Stimulated activated CD8-positive, alpha-beta memory T cell treated with anti-CD3 and anti-CD28 coated beads, Interleukin-12 subunit alpha, Interleukin-12 subunit beta, amount 100 ng/mL, for 24 hours (primary cell): Measurements from ENCODE around the gene PLK1.
"Not testable (repeated sequence)": the region's sequence is repeated elsewhere in the genome, so short reads cannot be mapped to it uniquely, and the experiment has no call there.

Experiments used
- DNase-seq: peaks from one replicate; pipeline ENCODE4 v3.0.0-alpha.2; 2020; ENCODE audit errors: extremely low read depth

The PLK1 gene

DNA sequence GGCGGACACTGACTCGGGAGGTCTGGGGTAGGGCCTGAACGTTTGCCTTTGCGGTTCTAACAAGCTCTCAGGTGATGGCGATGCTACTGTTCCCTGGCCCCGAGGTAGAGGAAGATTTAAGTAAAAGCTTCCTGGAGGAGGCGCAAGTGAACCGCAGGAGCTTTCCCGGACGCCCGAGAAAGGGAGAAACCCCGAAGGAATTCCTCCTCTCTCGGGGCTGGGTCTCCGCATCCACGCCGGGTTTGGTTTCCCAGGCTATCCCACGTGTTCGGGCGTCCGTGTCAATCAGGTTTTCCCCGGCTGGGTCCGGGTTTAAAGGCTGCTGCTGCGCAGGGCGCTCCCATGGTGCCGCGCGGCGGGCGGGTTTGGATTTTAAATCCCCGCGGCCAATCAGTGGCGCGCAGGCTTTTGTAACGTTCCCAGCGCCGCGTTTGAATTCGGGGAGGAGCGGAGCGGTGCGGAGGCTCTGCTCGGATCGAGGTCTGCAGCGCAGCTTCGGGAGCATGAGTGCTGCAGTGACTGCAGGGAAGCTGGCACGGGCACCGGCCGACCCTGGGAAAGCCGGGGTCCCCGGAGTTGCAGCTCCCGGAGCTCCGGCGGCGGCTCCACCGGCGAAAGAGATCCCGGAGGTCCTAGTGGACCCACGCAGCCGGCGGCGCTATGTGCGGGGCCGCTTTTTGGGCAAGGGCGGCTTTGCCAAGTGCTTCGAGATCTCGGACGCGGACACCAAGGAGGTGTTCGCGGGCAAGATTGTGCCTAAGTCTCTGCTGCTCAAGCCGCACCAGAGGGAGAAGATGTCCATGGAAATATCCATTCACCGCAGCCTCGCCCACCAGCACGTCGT is at the start of gene PLK1:
TSS of gene PLK1 (plus strand) at position 460 of the 844 bp plus-strand sequence. CDS start at position 504, 44 bp downstream.
- peak; percentile 49 for DNase-seq

DNA sequence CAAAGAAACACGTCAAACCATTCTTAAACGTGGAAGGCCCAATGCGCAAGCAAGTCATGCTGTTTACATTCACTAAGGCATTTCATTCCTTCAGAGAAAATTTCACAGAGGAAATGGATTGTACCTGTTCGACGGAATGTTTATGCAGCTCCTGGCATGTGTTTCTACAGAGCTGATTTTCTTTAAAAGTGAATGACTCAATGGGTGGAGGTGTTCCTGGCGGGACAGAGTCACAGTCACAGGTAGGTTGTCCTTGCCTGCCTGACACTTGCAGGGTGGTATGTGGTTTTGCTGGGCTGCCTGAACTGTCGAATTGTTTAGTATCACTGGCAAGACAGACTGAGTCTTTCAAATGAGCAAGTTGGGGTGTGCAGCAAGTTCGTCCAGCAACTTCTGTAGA is 49.2 kb upstream of the PLK1 start:
- no peak for DNase-seq

DNA sequence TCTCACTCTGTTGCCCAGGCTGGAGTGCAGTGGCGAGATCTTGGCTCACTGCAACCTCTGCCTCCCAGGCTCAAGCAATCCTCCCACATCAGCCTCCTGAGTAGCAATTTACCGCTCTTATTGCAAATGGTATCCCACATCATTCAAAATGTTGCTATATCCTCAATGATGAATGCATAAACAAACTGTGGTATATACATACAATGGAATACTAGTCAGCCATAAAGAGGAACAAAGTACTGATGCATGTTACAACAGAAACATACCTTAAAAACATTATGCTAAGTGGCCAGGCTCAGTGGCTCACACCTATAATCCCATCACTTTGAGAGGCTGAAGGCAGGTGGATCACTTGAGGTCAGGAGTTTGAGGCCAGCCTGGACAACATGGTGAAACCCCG is 46.8 kb upstream of the PLK1 start:
- not testable (repeated sequence) for DNase-seq

DNA sequence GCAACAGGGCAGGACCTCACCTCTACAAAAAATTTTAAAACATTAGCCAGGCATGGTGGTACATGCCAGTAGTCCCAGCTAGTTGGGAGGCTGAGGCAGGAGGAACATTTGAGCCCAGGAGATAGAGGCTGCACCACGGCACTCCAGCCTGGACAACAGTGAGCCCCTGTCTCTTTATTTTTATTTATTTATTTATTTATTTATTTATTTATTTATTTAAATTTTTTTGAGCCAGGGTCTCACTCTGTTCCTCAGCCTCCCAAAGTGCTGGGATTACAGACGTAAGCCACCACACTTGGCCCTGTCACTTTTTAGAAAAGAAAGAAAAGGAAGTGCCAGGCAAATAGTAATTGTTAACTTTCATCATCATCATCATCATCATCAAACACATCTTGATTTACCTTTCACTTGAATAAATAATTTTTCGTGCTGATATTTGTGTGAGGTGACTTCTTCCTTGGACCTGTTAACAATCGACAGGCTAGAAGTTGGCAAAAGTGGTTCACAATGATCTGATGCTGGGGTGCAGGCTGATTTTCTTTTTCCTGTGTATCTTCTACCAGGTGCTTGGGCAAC is 44.1 kb upstream of the PLK1 start:
- DNase-seq: no peak

DNA sequence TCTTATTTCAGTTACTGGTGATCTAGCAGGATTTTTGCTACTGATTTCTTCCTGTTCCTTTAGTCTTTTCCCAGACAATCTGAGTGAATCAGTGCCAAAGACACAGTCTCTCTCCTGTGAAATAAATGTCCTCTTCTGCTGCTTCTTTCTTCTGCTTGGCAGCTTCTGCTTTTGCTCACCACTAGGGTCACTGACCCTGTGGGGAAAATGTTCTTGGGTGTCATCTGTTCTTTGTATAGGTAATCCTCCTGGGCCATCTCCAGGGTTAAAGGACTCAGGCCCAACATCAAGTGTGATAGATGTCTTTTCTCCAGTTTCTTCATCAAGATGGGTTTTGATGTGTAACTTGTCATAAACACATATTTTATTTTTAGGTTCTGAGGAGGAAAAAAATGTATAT is 42.7 kb upstream of the PLK1 start:
- DNase-seq: no peak

DNA sequence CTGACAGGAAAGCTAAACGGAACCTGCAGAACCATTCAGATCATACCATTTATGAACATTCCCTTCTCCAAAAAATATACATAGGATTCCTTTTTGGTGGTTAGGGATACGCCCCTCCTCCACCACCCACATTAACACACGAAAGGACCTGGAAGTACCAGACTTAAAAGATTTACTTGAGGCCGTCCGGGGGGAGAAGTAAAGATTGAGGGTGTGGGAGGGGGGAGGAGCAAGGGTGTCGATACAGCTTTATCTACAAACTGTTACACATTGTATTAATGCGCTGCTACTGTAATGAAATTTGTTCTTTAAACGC is 38.1 kb upstream of the PLK1 start:
- no peak for DNase-seq

DNA sequence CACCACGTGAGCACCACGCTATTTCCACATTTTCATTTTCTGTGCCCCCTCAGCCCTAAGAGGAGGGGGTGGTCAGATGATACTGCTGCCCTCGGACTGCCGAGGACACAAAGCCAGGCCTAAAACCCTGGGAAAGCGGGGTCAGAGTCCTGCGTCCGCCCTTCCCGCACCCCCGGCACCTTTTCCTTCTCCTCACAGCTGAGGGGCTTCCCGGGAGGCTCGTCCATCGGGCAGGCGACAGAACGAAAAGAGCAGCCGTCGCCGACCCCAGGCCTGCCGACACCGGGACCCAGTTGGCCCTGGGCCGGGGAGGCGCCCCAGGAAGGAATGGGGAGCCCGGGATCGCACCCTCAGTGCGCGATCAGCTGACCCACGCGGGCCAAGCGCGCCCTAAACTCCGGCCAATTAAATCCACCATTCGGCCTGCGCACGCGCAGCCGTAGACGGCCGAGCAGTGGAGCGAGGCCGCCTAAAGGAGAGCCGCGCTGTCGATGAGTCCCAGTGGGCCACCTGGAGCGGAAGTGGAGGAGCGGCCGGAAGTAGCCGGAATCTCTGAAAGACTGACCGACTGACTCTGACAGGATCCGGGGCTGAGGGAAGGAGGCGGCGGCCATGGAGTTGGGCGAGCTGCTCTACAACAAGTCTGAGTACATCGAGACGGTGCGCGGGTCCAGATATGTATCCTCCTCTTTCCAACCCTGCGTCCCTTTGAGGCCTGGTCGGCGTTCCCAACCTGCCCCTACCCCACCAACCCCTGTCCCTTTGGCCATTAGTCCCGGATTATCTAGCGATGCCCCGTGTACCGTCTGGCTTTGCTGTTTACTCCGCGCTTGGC is 37.5 kb upstream of the PLK1 start, which contains the start of the genes DCTN5 and PALB2:
TSS of gene DCTN5 (plus strand) at position 536 of the 835 bp plus-strand sequence. CDS start at position 613, 77 bp downstream.
TSS of gene PALB2 (minus strand) at position 380 of the 835 bp plus-strand sequence. CDS start at position 227, 153 bp downstream.
- DNase-seq: peak; percentile 76

DNA sequence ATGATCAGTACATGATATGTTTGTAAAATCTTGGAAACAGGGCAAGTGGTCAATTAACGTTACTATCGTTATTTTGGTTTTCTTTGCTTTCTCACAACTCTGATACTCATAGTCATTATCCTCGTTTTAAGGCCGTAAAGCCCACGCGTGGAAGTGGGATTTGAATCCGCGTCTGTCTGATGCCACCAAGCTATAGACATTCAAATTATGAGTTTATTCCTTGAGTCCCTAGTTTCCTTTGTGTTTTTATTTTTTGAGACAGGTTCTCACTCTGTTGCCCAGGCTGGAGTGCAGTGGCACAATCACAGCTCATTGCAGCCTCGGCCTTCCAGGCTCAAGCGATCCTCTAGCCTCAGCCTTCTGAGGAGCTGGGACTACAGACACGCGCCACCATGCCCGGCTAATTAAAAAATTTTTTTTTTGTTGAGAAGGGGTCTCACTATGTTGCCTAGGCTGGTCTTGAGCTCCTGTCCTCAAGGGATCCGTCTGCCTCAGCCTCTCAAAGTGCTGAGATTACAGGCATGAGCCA is 36.4 kb upstream of the PLK1 start:
- DNase-seq: no peak

DNA sequence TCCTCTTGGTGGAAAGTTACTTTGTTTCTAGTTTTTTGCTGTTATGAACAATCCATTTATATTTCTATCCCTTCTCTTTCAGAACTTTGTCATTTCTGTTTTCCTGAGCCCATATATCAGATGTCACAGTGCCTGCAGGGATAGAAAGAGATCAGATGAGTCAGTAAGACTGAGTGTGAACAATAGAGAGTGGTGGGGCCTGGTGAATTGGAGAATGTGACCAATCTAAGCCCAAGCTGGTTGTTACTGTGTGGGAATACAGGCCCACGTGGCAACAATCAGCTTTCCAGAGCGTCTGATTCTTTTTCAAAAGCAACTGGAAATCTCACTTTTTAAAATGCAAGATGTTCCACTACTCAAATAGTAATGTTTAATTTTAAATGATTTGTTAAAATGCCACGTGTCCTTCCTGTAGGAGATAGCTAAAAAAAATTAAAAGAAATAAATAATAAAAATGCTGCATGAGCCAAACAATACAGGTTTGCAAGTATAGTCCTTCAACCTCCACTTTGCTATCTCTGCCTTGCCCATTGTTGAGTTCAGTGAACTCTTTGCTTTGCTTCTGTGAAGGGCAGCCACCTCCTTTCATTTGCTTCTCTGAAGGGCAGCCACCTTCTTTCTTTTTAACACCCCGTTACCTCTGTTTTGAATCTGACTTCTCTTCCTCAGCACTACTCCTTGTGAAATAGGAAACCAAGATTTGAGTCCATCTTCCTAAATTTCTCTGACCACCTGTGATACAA is 27.8 kb upstream of the PLK1 start:
- no peak for DNase-seq

DNA sequence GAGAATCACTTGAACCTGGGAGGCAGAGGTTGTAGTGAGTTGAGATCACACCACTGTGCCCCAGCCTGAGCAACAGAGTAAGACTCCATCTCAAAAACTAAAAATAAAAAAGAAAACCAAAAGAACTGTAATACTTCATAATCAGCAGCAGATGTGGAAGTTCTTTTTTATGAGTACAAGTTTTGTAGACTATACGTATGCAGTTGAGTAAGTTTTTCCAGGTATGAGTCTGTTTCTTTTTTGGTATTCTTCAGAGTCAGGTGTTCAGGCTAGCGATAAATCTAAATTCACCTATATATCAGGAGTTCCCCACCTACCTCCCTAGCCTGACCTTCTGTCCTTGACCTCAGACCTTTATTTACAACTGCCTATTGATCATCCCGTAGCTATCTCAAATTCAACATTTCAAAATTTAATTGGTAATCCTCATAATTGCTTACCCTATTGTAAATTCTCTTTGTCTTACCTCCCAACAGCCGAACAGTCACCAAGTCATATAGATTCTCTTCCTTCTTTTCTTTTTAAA is 26.7 kb upstream of the PLK1 start:
- no peak for DNase-seq

DNA sequence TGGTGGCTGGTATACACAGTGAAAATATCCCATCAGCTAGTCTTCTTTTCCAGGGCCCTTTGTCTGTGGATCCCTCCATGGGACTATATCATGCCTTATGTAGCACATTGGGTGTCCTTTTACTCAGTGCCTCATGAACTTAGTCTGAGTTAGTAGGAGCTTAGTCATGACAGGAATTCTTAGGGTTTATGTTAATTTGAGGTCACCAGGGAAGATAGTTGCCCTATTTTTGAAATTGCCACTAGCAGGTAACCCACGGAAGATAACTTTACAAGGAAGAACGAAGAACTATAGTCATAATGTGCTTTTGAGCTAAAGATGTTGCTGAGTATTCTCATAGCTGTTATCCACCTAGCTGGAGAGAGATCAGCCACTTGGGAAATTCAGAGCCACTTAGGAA is 14.8 kb upstream of the PLK1 start:
- no peak for DNase-seq

DNA sequence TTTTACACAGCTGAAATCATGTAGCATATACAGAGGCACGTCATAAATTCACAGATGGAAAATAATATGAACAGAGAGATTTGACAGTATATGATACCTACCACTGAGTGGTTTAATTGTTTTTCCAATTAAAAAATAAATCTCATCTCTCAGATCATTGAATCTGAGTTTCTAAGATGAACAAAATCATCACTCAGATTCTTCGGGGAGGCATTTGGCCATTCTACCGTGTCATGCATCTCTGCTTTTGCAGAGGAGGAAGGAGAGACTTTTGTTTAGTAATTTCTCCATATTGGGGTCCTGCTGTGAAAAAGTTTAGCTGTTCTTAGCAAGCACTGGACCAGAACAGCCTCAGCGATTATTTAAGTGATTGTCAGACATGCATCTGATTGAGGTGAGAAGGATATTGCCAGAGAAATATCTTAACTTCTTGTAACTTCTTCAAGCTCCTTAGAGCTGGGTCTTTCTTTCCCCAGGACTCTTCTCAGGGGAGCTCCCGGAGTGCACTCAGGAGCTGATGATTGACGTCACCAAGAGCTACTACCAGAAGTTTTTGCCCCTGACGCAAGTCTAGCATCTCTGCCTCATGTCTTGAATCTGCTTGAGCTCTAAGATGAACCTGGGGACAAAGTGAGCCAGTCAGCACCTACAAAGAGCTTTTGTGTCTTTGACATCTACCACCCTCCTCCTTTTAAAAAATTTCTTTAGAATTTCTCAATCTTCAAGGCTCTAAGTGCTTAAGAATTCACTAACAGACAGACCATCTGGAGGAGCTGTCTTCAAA is 11.9 kb upstream of the PLK1 start:
- no peak for DNase-seq

DNA sequence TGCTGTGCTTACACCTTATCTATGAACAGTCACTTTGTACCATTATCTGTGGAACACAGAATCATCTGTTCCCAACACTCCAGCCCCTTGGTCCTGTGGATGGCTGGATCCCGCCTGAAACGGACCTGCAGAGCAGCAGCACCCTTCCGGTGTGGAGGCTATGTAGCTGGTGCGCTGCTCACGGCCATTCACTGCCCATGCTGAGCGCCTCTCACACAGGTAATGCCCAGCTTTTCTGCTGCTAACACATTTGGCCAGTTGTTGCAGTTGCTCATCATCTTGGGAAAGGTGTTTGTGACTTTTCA is 11.4 kb upstream of the PLK1 start:
- DNase-seq: no peak

DNA sequence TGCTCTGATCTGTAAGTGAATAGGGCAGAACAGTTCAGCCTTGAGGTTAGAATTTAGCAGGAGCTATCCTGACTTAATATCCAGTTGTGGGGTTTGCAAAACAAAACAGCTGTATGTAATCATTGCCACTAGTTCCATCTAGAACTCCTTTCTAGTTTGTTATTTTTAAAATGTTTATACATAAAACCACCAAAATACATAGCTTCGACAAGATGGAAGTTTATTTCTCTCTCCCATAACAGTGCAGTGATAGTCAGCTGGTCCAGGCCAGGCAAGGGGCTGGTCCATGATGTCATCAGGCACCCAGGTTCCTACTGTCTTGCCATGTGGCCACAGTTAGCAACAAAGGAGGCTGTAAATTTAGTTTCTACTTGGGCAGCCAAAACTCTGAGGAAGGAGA is 10.5 kb upstream of the PLK1 start:
- DNase-seq: no peak

DNA sequence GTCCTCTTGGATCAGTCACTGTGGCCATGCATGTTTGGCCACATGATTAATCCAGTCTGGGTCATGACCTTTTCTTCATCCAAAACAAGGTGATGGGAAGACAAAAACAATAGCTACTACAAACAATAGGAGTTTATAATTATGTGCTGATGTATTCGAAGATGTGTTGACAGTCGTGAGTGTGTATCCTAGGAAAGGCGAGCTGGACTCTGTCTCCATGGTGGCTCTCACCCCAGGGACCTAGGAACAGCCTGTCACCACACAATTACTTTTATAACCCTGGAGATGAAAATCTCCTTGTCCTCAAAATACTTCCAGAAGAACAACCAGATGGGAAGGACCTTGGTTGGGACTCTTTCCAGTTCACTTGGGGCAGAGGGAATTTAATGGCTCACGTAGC is 9.8 kb upstream of the PLK1 start:
- no peak for DNase-seq

DNA sequence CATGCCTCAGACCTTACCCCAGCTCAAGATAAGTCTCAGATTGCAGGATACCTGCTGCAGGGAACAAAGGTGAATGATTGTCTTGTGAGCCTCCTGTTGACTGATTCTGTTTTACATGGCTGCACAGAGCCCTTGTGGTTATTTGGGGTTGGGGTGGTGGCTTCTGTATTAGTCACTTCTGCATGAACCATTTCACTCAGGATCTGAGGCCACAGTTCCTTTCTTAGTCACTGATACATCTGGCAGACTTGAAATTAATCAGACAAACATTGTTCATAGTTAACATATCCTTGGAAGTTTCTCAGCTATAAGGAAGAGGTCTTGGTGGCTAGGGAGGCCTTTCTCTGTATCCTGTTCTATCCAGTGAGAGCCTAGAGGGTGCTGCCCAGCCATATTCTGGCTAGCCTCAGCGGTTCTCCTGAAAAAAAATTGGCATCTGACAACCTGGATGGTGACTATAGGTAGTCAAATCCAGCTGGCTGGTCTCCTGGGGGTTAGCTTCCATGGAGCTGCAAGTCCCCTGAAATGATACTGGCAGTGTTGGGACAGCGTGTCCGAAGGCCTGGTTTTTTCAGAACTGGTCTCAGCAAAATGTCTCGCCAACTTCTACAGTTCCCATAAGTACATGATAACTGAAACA is 8.4 kb upstream of the PLK1 start:
- peak; percentile 10 for DNase-seq

DNA sequence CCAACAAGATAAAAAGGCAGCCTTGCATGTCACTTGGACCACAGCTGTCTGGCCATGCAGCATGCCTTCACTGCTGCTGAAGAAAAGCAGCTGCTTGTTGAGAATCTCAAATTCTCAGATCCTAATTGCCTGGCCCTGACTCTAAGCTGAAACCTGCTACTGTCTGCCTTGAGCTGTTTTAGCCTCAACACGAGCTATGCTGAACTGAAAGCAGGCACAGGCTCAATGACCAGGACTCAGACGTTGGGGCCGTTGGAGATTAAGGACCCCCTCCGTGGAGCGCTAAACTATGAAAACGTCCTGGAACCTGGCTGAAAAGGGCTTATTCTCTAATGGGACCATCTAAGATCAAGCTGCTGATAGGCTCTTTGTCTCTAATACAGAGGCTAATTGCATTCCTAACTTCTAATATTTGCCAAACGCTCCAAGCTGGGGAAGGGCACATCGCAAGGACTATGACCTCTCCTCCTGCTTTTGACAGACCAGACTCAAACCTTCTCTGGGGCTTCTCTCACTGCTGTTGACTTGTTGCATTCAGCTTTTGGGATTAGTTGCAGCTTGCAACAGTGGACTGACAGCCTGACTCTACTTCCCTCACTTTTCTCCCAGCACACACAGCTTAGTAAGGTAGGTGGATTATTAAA is 4.6 kb upstream of the PLK1 start:
- DNase-seq: no peak

DNA sequence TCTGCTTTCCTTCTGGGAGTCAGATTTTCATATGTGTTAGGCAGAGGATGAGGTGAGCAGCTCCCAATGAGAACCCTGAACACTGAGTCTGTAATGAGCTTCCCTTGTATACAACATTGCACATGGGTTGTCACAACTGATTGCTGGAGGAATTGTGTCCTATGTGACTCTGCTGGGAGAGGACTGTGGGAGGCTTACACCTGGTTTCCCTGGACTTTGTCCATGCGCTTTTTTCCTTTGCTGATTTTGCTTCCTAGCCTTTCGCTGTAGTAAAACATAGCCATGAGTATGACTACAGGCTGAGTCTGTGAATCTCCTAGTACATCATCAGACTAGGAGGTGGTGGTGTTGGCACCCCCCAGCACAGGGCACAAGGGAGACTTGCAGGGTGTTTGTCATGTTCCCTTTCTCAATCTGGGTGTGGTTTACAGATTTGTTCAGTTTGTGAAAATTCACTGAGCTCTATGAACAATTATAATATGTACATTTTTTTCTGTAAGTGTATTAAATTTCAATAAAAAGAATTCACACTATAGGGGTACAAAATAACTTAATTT is 1.7 kb upstream of the PLK1 start:
- no peak for DNase-seq

DNA sequence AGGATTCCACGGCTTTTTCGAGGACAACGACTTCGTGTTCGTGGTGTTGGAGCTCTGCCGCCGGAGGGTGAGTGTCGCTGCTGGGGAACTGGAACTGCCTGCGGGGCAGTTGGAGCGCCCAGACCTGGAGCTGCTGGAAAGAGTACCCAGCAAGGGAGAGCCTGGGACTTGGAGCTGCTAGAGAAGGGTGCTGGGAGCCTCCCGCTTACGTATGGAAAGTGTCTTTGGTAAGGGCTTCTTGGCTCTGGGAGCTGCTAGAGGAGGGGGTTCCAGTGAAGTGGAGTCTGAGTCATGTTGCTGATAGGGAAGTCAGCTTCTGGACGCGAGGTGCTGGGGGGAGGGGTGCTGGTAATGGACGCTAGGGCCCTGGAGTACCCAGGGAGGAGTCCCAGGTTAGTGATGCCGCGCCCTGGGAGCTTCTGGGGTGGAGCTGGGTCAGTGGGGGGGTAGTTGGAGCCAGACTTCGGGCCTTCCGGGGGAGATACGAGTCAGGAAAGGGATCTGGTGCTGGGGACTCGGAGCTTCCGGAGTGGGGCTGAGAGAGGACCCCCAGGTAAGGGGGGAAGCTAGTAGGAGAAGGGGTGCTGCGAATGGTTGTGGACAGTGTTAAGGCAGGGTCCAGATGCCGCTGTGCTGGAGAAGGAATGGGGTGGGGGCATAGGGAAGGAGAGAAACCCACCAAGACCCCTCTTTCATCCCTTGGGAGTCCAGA is 741 bp downstream of the PLK1 start:
- no peak for DNase-seq
